ENCODE results near the gene LHX4.

LHX4 gene

GRCh38 chr1:180265201-180265600 is 35.1 kb downstream of the LHX4 start:
- no peak for ATAC-seq
- TF ChIP-seq ZFP3 (CRISPR knock-in tag; IDR thresholded peaks at IDR 0.05): no peak
- TF ChIP-seq, protein P1, sequence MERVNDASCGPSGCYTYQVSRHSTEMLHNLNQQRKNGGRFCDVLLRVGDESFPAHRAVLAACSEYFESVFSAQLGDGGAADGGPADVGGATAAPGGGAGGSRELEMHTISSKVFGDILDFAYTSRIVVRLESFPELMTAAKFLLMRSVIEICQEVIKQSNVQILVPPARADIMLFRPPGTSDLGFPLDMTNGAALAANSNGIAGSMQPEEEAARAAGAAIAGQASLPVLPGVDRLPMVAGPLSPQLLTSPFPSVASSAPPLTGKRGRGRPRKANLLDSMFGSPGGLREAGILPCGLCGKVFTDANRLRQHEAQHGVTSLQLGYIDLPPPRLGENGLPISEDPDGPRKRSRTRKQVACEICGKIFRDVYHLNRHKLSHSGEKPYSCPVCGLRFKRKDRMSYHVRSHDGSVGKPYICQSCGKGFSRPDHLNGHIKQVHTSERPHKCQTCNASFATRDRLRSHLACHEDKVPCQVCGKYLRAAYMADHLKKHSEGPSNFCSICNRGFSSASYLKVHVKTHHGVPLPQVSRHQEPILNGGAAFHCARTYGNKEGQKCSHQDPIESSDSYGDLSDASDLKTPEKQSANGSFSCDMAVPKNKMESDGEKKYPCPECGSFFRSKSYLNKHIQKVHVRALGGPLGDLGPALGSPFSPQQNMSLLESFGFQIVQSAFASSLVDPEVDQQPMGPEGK (CRISPR knock-in tag; IDR thresholded peaks at IDR 0.05; ENCODE audit: borderline replicate concordance): no peak
- no peak for TF ChIP-seq GLIS3 (CRISPR knock-in tag; IDR thresholded peaks at IDR 0.05)
- no peak for TF ChIP-seq TOX (CRISPR knock-in tag; IDR thresholded peaks at IDR 0.05; ENCODE audit: borderline replicate concordance)
- TF ChIP-seq CREB5 (CRISPR knock-in tag; IDR thresholded peaks at IDR 0.05; ENCODE audit: low read depth): no peak

DNA sequence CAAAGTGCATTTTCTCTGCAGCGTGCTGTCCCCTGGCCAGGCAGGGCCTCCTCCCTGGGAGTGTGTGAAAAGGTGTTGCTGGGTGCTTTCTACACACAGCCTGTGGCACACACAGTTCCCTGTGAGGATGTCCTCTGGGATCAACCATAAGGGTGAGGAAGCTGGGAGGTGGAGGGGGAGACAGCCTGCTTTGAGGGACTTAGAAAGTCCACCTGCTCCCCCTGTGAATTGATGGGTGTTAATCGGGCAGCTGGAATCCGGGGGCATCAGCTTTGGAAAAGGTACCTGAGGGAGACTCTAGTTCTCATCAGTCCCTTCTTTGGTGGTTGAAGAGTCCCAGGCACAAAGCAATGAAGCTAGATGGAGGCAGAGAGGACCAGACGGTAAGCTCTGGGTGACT is 35.8 kb downstream of the LHX4 start:
- no peak; the same call in 2 of the 3 replicates for ATAC-seq
- no peak for TF ChIP-seq BACH2 (CRISPR knock-in tag; IDR thresholded peaks at IDR 0.05; ENCODE audit: borderline replicate concordance)

GRCh38 chr1:180266275-180267210 is 36.5 kb downstream of the LHX4 start:
- TF ChIP-seq CREB5 (CRISPR knock-in tag; IDR thresholded peaks at IDR 0.05; ENCODE audit: low read depth) (no peak), SNAI2 (CRISPR knock-in tag; IDR thresholded peaks at IDR 0.05) (no peak), RARB (CRISPR knock-in tag; IDR thresholded peaks at IDR 0.05) (no peak), CSDC2 (CRISPR knock-in tag; IDR thresholded peaks at IDR 0.05) (no peak), ARNTL (CRISPR knock-in tag; IDR thresholded peaks at IDR 0.05; ENCODE audit: borderline replicate concordance, low read depth) (no peak), ISL1 (CRISPR knock-in tag; IDR thresholded peaks at IDR 0.05) (no peak), ZFP30 (CRISPR knock-in tag; IDR thresholded peaks at IDR 0.05) (no peak), ZNF8 (CRISPR knock-in tag; IDR thresholded peaks at IDR 0.05) (no peak), ZNF565 (CRISPR knock-in tag; conservative IDR thresholded peaks at IDR 0.05; ENCODE audit: low read depth) (no peak)
- TF ChIP-seq, protein P2, sequence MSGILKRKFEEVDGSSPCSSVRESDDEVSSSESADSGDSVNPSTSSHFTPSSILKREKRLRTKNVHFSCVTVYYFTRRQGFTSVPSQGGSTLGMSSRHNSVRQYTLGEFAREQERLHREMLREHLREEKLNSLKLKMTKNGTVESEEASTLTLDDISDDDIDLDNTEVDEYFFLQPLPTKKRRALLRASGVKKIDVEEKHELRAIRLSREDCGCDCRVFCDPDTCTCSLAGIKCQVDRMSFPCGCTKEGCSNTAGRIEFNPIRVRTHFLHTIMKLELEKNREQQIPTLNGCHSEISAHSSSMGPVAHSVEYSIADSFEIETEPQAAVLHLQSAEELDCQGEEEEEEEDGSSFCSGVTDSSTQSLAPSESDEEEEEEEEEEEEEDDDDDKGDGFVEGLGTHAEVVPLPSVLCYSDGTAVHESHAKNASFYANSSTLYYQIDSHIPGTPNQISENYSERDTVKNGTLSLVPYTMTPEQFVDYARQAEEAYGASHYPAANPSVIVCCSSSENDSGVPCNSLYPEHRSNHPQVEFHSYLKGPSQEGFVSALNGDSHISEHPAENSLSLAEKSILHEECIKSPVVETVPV (CRISPR knock-in tag; IDR thresholded peaks at IDR 0.05): no peak
- TF ChIP-seq, protein P1 (CRISPR knock-in tag; IDR thresholded peaks at IDR 0.05; ENCODE audit: borderline replicate concordance): no peak
- no peak for ATAC-seq

GRCh38 chr1:180267211-180267561 is 37.1 kb downstream of the LHX4 start:
- ATAC-seq: no peak
- no peak for TF ChIP-seq ZNF8 (CRISPR knock-in tag; IDR thresholded peaks at IDR 0.05)
- TF ChIP-seq, protein P1 (CRISPR knock-in tag; IDR thresholded peaks at IDR 0.05; ENCODE audit: borderline replicate concordance): no peak
- TF ChIP-seq ZC3H10 (CRISPR knock-in tag; IDR thresholded peaks at IDR 0.05): no peak
- no peak for TF ChIP-seq CREB5 (CRISPR knock-in tag; IDR thresholded peaks at IDR 0.05; ENCODE audit: low read depth)
- TF ChIP-seq POU6F1 (CRISPR knock-in tag; IDR thresholded peaks at IDR 0.05; ENCODE audit: borderline replicate concordance, low read depth): no peak
- no peak for TF ChIP-seq GLIS3 (CRISPR knock-in tag; IDR thresholded peaks at IDR 0.05)
- TF ChIP-seq TCF4 (CRISPR knock-in tag; IDR thresholded peaks at IDR 0.05; ENCODE audit: borderline replicate concordance): no peak
- no peak for TF ChIP-seq ISL1 (CRISPR knock-in tag; IDR thresholded peaks at IDR 0.05)
- TF ChIP-seq, protein P2 (CRISPR knock-in tag; IDR thresholded peaks at IDR 0.05): no peak
- TF ChIP-seq ARNTL (CRISPR knock-in tag; IDR thresholded peaks at IDR 0.05; ENCODE audit: borderline replicate concordance, low read depth): no peak
- TF ChIP-seq ZFP30 (CRISPR knock-in tag; IDR thresholded peaks at IDR 0.05): no peak
- no peak for TF ChIP-seq ZNF565 (CRISPR knock-in tag; conservative IDR thresholded peaks at IDR 0.05; ENCODE audit: low read depth)
- no peak for TF ChIP-seq ZNF70 (CRISPR knock-in tag; IDR thresholded peaks at IDR 0.05)
